ENCODE measurements around the gene RNF151.

The RNF151 gene

GRCh38 chr16:1998360-1998835, 31.7 kb downstream of the RNF151 start:
- DNase-seq (ENCODE audit: low read depth), result no peak
- no peak for TF ChIP-seq CTCF (IDR thresholded peaks at IDR 0.05; ENCODE audit: low read depth, low read length, missing control alignments)
- H3K4me3 ChIP-seq (ENCODE audit: low read depth, low read length), result no peak overlapping the region

DNA sequence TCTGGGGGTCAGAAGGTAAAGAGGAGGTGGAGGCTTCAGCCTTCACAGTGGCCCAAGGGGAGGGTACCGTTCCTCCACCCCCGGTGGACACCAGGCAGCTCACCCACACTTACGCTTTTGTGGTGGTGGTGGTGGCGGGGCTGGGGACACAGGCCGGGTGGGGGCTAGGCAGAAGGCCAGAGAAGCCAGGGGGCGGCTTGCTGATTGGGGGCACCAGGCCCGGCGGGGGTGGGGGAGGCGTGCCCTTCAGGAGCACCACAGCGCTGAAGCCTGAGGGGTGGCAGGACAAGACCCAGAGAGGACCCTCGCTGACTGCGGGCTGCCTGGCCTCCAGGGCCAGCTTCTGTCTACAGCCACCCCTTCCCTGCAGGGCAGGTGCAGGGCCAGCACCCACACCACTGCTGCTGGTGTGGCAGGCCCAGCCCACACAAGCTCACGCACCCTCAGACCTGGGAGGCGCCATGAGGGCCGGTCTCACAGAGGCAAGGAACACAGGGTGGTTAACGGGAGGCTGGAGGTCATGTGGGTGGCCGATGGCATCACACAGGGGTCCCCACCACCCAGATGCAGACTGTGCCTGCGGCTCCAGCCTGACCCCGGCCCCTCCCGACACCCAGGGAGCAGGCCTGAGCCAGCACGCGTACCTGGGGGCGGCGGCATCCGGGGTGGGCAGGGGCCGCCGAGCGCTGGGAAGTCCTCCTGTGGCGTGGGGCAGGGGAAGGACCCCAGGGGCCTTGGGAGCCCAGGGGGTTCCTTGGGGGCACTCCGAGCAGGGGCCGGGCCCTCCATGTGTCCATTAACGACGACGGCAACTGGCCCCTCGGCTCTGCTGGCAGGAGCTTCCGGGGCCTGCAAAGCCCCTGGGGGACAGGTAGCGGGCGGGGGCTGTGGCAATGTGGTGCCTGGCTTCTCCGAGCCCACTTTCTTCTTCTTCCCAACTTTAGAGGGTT, 32.5 kb downstream of the RNF151 start:
- no peak for DNase-seq (ENCODE audit: low read depth)
- no peak for TF ChIP-seq CTCF (IDR thresholded peaks at IDR 0.05; ENCODE audit: low read depth, low read length, missing control alignments)
- no peak overlapping the region for H3K4me3 ChIP-seq (ENCODE audit: low read depth, low read length)

DNA sequence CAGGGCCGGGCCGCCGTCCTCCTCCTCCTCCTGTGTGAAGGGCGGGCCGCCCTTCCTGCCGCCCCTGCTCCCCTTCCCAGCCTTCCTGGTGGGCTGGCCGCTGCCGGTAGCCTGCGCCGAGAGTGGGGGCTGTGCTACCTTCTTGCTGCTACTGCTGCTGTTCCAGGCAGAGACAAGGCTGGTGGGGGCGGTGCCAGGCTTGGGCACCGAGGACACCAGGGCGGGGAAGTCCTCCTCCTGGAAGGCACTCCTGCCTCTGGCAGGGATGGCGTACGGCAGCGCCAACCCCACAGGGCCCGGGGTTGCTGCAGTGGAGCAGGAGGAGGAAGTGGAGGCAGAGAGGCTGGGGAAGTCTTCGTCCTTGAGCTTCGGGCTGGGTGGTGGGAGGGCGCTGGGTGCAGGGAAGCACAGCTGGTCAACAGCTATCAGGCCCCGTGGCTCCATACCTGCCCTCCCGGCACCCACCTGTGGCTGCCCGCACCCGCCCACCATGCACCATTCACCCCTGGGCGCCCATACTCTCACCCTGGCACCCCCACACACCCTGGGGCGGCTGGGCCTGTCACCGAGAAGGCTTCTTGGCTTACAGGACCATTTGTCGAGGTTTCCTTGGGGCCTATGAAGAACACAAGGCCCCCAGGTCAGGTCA, 33.3 kb downstream of the RNF151 start:
- no peak for DNase-seq (ENCODE audit: low read depth)
- no peak for TF ChIP-seq CTCF (IDR thresholded peaks at IDR 0.05; ENCODE audit: low read depth, low read length, missing control alignments)
- no peak overlapping the region for H3K4me3 ChIP-seq (ENCODE audit: low read depth, low read length)

- no peak overlapping the region for H3K4me3 ChIP-seq (ENCODE audit: low read depth, low read length)
- no peak for DNase-seq (ENCODE audit: low read depth)
- TF ChIP-seq CTCF (IDR thresholded peaks at IDR 0.05; ENCODE audit: low read depth, low read length, missing control alignments), result no peak
These were observed 34.4 kb downstream of the RNF151 start for GRCh38 chr16:2001035-2001434.

- no peak overlapping the region for H3K4me3 ChIP-seq (ENCODE audit: low read depth, low read length)
- no peak for DNase-seq (ENCODE audit: low read depth)
- no peak for TF ChIP-seq CTCF (IDR thresholded peaks at IDR 0.05; ENCODE audit: low read depth, low read length, missing control alignments)
These were observed 35.0 kb downstream of the RNF151 start for GRCh38 chr16:2001456-2002355.

DNA sequence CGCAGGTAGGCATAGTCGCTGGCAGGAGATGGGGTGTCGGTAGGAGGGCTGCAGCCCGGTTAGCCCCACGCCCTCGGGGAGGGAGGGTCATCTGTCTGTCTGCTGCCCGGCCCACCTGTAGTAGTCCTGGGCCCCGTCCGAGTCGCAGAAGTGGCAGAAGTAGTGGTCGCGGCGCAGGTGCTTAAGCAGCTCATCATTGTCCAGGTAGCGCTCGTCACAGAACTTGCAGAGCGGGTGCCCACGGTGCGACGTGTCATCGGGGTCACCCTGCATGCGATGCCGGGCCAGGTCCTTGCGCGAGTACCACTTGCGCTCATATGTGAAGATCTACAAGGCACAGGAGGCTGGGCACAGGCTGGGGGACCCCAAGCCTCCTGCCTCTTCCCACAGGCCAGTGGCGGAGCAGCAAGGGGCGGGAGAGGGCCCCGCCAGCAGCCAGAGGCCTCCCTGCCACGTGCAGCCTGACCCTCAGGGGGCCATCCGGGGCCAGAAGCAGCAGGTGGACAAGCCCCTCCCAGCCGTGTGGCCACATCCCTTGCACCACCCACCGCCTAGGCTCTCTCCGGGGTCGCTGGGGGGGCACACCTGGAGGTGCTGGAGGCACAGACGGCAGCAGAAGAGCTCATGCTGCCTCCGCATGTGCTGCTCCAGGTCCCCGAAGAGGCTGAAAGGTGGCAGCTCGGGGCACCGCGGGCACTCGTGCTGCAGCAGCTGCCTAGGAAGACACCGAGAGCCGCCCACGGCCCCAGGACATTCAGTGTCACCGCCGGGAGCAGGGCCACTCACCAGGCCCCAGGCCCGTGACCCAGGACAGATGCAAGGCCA, 36.0 kb downstream of the RNF151 start:
- H3K4me3 ChIP-seq (ENCODE audit: low read depth, low read length), result no peak overlapping the region
- no peak for DNase-seq (ENCODE audit: low read depth)
- no peak for TF ChIP-seq CTCF (IDR thresholded peaks at IDR 0.05; ENCODE audit: low read depth, low read length, missing control alignments)

All from GM12864 (cell line).